GM19193 (cell line): ENCODE results near the gene POLD3.

ENCODE experiments used
- POLR2A ChIP-seq: IDR thresholded peaks from 4 replicates; pipeline ENCODE4 v1.6.1; 2011; ENCODE audit not compliant: insufficient read depth, insufficient read length; ENCODE audit errors: extremely low read depth

Gene POLD3

DNA sequence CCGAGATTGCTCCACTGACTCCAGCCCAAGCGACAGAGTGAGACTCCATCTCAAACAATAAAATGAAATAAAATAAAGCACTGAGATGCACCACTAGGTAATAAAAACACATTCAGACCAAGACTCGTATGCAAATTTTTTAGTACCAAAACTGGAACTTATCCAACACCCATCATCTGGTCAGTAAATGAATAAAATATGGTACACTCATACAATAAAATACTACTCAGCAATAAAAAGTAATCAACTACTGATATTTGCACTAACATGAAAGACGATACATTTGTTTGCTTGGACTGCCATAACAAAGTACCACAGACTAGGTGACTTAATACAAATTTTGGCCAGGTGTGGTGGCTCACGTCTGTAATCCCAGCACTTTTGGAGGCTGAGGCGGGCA lies 17.8 kb upstream of the POLD3 start:
- TF ChIP-seq POLR2A = no peak

DNA sequence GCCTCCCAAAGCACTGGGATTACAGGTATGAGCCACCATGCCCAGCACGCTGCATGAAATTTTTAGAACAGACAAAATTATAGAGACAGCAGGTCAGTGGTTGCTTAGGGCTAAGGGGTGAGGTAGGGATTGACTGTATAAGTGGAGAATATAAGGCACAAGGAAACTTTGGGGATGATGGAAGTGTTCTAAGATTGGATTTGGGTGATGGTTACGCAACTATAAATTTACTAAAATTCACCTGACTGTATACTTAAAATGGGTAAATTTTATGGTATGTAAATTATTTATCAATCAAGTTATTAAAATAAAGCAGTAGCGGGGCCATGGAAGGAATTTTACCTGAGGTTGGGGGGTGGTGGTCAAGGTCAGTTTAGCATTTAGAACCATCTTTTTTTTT lies 16.4 kb upstream of the POLD3 start:
- TF ChIP-seq POLR2A = no peak

DNA sequence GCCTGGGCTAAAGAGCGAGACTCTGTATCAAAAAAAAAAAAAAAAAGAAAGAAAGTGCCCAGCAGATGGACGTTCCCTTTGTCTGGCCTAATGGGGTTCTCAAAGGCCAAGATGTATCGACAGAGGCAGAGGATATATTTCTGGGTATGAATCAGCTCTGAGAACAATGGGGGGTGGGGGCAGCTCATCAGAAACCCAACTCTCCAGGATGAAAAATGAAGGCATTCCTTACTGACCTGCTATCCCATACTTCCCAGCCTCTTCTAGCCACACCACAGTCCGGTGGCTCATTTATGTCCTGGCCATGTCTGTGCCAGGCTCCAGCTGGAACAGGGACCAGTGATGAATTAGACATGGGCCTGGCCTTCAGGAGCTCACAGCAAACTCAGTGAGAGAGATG lies 15.2 kb upstream of the POLD3 start:
- TF ChIP-seq POLR2A = no peak

DNA sequence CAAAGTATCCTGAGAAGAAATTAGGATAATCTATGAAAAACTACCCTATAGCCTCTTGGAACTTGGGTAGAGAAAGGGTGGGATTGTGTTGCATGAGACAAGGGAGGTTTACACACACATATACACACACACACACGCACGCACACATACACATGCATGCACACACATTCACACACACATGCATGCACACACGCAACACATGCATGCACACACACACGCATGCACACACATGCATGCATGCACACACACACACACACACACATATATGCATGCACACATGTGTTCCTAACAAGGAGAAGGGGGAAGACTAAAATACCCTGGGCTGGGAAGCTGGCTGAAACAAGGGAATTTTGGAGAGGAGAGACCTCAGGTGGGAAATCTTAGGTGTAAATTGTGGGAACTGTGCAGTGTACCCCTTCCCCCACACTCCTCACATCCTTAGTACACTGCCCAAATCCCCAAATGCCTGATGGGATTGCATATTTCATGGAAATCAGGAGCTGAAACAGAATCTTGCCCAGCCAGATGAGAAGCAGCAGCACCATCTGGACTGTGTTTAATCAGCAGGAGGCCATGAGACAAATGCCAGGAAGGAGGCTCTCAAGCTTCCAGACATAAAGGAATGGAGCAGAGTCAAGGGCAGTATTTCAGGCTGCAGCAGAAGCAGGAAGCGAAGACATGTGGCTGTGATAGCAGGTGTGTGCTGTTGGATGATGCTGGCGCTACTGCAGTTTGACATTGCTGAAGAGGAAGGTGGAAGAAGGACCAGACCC lies 14.6 kb upstream of the POLD3 start:
- no peak for TF ChIP-seq POLR2A

DNA sequence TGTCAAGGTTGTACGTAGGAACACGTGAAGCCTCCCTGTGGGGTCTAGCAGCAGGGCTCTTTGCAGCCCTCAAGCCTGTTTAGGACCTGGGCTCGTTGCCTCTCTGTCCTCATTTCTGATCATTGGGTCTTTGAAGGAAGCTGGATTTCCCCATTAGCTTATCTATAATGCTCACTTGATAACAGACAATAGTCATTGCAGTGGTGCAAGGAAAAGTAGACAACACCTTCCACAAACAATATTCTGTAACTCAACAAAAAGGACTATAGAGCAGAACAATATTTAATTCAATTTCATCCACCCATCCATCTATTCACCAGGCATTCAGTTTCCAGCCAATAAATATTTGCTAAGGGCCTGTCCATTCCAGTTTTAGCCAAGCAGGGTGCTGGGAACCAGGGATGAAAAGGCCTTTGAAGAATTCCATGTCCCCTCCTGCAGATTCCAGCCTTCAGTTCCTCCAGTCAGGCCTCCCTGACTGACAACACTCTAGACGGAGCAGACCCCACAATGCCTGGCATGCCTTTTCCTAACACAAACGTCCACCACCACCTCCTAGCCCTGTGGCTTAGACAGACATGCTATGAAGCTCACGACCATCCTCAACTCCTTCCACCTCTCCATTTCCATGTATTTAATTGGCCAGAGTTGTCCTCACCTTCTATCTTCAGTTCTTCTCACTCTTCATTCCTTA lies 12.7 kb upstream of the POLD3 start:
- no peak for TF ChIP-seq POLR2A

DNA sequence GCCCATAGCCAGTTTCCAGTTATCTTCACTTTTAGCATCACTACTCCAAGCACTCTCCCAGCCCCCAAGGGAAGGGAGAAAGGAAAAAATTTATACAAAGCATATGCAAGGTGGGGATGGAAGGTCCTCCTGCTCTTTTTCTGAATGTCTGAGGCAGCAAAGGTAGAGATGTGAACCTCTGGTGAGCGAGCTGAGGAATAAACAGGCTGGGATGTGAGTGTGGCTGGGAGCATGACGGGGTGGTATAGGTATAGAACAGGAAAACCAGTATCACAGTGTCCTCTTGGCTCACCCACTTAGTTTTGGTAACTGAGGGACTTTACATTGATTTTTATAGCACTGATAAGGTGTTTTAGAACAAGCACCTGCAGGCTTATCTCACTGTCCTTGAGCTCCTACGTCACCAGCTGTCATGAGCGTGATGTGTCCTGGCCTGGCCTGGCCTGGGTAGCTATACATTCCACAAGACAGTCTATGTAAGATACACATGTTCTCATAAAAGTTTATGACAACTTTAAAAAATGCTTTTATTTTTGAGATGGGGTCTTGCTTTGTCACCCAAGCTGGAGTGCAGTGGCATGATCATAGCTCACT lies 10.3 kb upstream of the POLD3 start:
- no peak for TF ChIP-seq POLR2A

DNA sequence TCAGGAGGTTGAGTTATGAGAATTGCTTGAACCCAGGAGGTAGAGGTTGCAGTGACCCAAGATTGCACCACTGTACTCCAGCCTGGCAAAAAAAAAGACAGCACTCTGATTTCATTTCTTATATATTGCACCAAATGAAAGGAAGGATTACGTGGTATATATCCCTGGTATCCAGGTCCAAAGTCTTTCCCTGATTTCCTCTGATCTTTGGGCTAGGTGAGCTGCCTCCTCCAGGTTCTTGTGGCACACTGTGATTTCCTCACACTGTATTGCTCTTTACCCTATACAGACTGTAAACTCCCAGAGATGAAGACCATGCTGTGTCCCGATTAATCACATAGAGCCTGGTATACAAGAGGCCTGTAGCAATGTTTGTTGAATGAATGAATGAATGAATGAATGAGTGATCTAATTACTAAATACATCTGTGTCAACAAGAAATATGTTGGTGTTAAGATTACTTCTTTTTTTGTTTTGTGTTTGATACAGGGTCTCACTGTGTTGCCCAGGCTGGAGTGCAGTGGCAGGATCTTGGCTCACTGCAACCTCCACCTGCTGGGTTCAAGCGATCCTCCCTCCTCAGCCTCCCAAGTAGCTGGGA lies 9.3 kb upstream of the POLD3 start:
- TF ChIP-seq POLR2A = no peak

DNA sequence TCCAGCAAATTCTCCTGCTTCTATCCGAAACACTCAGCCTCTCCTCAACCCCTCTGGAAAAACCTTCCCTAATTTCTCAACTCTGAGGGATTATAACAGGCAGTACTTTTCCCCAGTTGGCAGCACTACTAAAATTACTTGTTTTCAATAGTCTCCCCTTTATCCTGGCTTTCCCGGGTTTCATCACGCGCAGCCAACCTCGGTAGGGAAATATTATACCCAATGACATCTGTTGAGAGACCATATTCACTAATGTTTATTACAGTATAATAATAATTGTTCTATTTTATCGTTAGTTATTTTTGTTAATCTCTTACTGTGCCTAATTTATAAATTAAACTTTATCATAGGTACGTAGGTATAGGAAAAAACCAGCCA lies 330 bp upstream of the POLD3 start:
- no peak for TF ChIP-seq POLR2A

DNA sequence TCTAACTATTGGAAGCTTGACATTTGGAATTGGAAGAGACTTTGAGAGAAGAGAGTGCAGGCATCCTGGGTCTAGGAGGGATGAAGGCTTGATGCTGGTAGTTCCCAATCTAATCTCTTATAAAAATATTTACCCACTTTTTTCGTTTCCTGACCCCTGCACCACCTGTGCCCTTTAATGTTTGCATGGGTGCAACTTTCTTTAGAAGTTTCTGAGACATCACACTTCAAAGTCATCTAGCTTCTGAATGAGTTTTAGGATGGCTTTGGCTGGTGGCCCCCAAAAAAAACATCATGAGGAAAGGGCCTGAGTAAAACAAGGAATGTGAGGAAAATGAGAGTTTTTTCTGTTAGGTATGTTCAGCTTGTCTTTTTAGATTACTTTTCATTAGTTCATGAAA lies 1.1 kb downstream of the POLD3 start:
- no peak for TF ChIP-seq POLR2A

DNA sequence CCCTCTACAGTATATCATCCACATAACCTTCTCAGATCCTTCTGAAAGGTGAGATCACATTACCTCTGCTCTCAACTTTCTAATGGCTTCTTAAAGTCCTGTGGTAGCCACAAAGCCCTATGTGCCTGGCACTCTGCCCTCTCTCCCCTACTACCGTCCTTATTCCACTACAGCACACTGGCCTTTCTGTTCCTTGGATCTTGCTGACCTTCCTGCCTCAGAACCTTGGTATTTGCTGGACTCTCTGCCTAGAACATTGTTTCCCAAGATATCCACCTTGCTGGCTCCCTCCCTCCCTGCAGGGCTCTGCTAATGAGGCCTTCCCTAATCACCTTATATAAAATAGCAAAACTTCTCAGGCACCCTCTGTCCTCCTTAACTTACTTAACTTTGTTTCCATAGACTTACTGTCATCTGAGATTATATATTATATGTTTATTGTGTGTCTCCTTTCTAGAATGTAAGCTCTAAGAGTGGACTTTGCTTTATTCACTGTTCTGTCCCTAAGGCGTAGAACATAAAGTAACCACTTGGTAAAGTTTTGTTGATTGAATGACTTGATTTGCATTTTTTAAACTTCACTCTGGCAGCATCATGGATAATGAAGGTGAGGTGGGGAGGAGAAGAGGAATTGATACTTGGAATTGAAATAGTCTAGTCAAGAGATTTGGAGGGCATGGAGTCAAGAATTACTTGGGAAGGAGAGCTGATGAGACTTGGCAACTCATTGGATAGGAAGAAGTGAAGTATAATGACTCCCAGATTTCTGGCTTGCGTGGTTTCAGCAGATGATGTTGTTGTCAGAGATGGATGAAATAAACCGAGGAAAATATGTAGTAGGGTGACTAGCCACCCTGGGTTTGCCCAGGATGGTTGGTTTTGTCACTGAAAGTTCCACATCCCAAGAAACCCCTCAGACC lies 10.5 kb downstream of the POLD3 start:
- no peak for TF ChIP-seq POLR2A

DNA sequence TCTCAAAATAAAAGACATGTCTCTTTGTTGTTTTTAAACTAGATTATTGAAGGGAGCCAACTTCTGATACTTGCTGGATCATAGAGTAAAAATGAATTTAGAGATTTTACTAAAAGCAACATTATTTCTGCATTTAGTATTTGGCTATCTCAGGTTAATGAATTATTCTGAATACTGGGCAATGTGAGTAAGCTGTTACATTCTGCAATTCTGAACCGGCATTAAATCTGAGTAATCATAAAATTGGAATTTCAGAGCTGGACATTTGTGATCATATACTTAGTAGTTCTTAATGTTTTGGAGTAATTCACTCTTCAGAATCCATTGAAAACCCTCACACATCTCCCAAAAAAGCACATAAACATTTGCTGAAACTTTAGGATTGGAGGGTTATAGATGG lies 11.5 kb downstream of the POLD3 start:
- no peak for TF ChIP-seq POLR2A

DNA sequence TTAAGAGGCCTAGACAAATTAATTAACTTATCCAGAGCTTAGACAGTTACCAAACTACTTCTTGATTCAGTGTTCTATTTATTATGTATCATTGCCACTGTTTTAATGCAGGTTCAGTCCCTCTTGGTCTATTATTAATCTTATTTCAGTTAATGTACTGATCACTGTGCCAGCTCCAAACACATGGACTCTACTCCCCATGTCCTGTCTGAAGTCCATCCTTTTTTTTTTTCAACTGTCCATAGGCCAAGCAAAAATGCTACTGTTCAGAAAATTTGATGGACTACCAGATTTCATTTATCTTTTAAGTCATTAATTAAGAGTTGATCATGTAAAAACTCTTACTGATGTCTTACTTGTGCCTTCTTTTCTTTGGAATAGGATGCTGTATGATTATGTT lies 11.9 kb downstream of the POLD3 start:
- no peak for TF ChIP-seq POLR2A

DNA sequence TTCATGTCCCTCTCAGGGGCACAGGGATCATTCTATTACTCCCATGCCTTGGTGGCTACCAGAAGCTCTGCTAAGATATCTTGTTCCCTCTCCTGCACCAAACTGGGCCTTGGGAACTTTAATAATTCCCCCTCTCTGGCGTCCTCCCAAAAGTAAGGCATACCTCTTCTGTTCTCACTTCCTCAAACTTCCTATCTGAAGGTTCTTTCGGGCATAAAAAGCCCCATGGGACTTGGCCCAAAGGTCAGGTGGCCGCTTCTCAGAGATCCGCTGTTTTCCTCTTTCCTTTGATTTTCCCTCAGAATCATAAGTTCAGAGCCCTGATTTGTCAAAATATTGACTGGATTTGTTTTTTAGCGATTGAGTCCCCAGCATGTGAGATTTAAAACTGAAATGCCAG lies 13.0 kb downstream of the POLD3 start:
- no peak for TF ChIP-seq POLR2A

DNA sequence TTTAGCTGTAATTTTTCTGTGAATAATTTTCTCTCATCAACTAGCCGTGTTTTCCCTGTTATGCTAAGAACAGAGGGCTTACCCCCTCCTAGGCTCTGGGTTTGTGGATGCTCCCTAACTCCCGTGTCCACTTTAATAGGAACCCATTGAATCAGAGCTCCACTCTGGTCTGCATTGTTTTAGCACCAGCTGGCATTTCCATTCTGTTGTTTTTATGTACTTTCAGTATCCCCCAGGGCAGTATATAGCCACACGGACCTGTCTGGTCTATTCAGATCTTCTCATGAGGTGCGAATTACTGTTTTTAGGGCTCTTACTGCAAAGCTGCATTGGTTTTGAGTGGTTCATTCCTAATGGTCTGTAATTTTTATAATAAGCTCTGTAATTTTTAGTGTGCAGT lies 16.0 kb downstream of the POLD3 start:
- no peak for TF ChIP-seq POLR2A

DNA sequence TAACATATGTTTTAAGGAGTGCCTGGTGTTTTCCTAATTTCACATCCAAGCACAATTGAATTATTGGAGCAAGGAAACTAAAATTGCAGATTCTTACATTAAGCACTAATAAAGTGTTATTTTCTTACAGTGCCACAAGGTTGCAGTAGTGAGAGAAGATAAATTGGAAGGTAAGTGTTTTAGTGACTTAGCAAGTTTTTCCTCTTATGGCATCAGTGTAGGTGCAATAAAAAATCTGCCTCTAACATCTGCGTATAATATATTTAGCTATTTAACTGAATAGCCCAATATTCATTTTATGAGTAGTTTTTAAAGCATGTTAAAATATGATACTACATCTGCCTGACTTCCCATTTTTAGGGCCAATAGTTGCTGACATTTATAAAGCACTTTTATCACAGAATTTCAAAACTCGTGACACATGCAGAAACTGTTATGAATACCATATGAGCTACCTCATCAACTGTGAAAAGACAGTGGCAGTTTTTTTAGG lies 19.0 kb downstream of the POLD3 start:
- TF ChIP-seq POLR2A = no peak

DNA sequence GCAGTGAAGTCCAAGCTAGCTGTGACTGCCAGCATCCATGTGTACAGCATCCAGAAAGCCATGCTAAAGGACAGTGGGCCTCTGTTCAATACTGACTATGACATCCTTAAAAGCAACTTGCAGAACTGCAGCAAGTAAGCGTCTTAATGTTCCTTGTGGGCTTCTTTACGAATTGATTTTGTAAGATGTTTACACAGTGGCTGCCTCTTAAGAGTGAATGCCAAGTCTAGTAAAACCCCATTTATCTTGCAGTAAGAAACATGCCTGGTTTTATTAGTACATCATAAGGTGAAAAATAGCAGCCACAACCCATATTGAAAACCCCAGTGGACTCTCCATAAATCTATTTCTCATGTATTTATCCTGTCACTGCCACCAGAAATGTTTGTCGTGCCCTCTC lies 20.5 kb downstream of the POLD3 start:
- TF ChIP-seq POLR2A = no peak

DNA sequence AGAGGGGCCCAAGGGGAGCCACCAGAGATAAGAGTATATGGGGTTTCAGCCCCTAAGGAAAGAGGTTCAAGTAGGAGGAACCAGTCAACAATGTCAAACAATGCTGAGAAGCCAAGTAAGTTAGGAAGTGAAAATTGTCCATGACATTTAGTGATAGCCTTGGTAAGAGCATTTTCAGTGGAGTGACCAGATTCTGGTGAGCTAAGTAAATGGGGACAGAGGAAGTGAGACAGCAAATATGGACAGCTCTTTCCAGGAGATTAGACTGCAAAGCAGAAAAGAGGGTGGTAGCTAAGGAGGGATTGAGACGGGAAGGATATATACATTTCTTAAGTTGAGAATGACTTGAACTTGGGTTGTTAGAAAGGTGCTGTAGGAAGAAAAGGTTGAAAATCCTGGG lies 22.9 kb downstream of the POLD3 start:
- TF ChIP-seq POLR2A = no peak
